Right hindlimb (tissue), 1 donor: Measurements from ENCODE around the gene ALCAM.
"Not testable (repeated sequence)": the region's sequence is repeated elsewhere in the genome, so short reads cannot be mapped to it uniquely, and the experiment has no call there.

ENCODE experiments used
- DNase-seq: peaks from one replicate; pipeline ENCODE4 v3.0.0-alpha.2; 2018

ALCAM gene

GRCh38 chr3:105537371-105538080, 170.8 kb downstream of the ALCAM start:
- DNase-seq, result no peak

GRCh38 chr3:105538483-105538882, 171.8 kb downstream of the ALCAM start:
- no peak for DNase-seq

GRCh38 chr3:105539897-105540296, 173.2 kb downstream of the ALCAM start:
- no peak for DNase-seq

- no peak for DNase-seq
These were observed 175.7 kb downstream of the ALCAM start for GRCh38 chr3:105542282-105543019.

- DNase-seq, result no peak
These were observed 178.3 kb downstream of the ALCAM start for GRCh38 chr3:105545051-105545450.

GRCh38 chr3:105553851-105554250, 187.1 kb downstream of the ALCAM start:
- DNase-seq, result no peak

GRCh38 chr3:105555206-105555605, 188.5 kb downstream of the ALCAM start:
- DNase-seq, result no peak

GRCh38 chr3:105559856-105560255, 193.1 kb downstream of the ALCAM start:
- no peak for DNase-seq

- DNase-seq, result no peak
These were observed 195.2 kb downstream of the ALCAM start for GRCh38 chr3:105561876-105562275.

GRCh38 chr3:105564546-105565288, 198.0 kb downstream of the ALCAM start:
- DNase-seq, result no peak

GRCh38 chr3:105571005-105571404, 204.3 kb downstream of the ALCAM start:
- DNase-seq, result no peak

GRCh38 chr3:105572501-105572900, 205.8 kb downstream of the ALCAM start:
- DNase-seq, result no peak

GRCh38 chr3:105579439-105579838, 212.7 kb downstream of the ALCAM start:
- no peak for DNase-seq

GRCh38 chr3:105580296-105580965, 213.7 kb downstream of the ALCAM start:
- peak; percentile 68 for DNase-seq

- DNase-seq, result no peak
These were observed 215.3 kb downstream of the ALCAM start for GRCh38 chr3:105582015-105582414.

GRCh38 chr3:105584003-105584790, 217.5 kb downstream of the ALCAM start:
- no peak for DNase-seq

- no peak for DNase-seq
These were observed 226.6 kb downstream of the ALCAM start for GRCh38 chr3:105593315-105593714.

GRCh38 chr3:105594219-105594618, 227.5 kb downstream of the ALCAM start:
- DNase-seq, result no peak

- no peak for DNase-seq
These were observed 231.5 kb downstream of the ALCAM start for GRCh38 chr3:105598042-105598796.

- no peak for DNase-seq
These were observed 232.6 kb downstream of the ALCAM start for GRCh38 chr3:105599350-105599749.

GRCh38 chr3:105601756-105602155, 235.0 kb downstream of the ALCAM start:
- DNase-seq, result not testable (repeated sequence)
